HG03432 (cell line): ENCODE measurements around the gene ARL5C.

ENCODE experiments used
- ATAC-seq: cut with Tn5 transposase; IDR thresholded peaks from one replicate; pipeline ENCODE4 v1.9.1; 2021; ENCODE audit warnings: mild to moderate bottlenecking, moderate library complexity; ENCODE audit not compliant: unreplicated experiment

ARL5C gene

GRCh38 chr17:39165841-39166349 lies at the start of gene ARL5C:
ARL5C (minus strand) TSS chr17:39166161; CDS start chr17:39165760, 401 bp downstream.
- no peak for ATAC-seq

GRCh38 chr17:39213852-39214251 lies 47.9 kb upstream of the ARL5C start:
- ATAC-seq, result no peak

- ATAC-seq, result no peak
Observed at GRCh38 chr17:39212841-39213480, 47.0 kb upstream of the ARL5C start.

- ATAC-seq, result no peak
Observed at GRCh38 chr17:39212195-39212810, 46.3 kb upstream of the ARL5C start.

GRCh38 chr17:39210093-39210434 lies 44.1 kb upstream of the ARL5C start:
- ATAC-seq, result no peak

GRCh38 chr17:39209317-39210092 lies 43.5 kb upstream of the ARL5C start:
- no peak for ATAC-seq

- ATAC-seq, result peak; percentile 64
Observed at GRCh38 chr17:39208893-39209292, 42.9 kb upstream of the ARL5C start.

- no peak for ATAC-seq
Observed at GRCh38 chr17:39208136-39208535, 42.2 kb upstream of the ARL5C start.

GRCh38 chr17:39205112-39205526 lies 39.2 kb upstream of the ARL5C start:
- no peak for ATAC-seq

GRCh38 chr17:39204245-39204644 lies 38.3 kb upstream of the ARL5C start:
- ATAC-seq, result no peak

GRCh38 chr17:39200957-39201510 lies 35.1 kb upstream of the ARL5C start:
- ATAC-seq, result no peak

- peak; percentile 65 for ATAC-seq
Observed at GRCh38 chr17:39200070-39200879, 34.3 kb upstream of the ARL5C start, which contains the start of gene RPL19. RPL19 (plus strand) TSS chr17:39200283; CDS start chr17:39200345, 62 bp downstream.

GRCh38 chr17:39199820-39200069 lies 33.8 kb upstream of the ARL5C start:
- peak; percentile 48 for ATAC-seq

GRCh38 chr17:39198186-39198566 lies 32.2 kb upstream of the ARL5C start:
- ATAC-seq, result no peak

GRCh38 chr17:39197380-39198185 lies 31.6 kb upstream of the ARL5C start, which contains the start of gene CACNB1:
CACNB1 (minus strand) TSS chr17:39197669; CDS start chr17:39197495, 174 bp downstream.
- ATAC-seq, result peak; percentile 41

GRCh38 chr17:39196808-39197291 lies 30.9 kb upstream of the ARL5C start:
- no peak for ATAC-seq

GRCh38 chr17:39196241-39196807 lies 30.4 kb upstream of the ARL5C start:
- ATAC-seq, result no peak

GRCh38 chr17:39195568-39196160 lies 29.7 kb upstream of the ARL5C start:
- ATAC-seq, result no peak

- ATAC-seq, result no peak
Observed at GRCh38 chr17:39194985-39195524, 29.1 kb upstream of the ARL5C start.
